ENCODE results near the gene SIAE.
"Not testable (repeated sequence)": the region's sequence is repeated elsewhere in the genome, so short reads cannot be mapped to it uniquely, and the experiment has no call there.

DNA sequence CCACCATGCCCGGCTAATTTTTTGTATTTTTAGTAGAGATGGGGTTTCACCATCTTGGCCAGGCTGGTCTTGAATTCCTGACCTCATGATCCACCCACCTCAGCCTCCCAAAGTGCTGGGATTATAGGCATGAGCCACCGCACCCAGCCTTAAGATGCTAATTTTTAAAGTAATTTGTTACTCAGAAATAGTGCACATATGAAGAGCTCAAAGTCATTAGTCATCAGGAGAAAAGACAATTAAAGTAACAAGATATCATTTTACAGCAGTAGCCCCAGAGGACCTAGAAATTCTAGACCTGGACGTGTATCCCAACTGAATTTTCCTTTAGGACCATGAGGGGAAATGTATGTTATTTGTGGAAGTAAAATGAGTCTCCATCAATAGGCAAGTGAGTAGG, 70.8 kb downstream of the SIAE start:
- TF ChIP-seq, protein P1, sequence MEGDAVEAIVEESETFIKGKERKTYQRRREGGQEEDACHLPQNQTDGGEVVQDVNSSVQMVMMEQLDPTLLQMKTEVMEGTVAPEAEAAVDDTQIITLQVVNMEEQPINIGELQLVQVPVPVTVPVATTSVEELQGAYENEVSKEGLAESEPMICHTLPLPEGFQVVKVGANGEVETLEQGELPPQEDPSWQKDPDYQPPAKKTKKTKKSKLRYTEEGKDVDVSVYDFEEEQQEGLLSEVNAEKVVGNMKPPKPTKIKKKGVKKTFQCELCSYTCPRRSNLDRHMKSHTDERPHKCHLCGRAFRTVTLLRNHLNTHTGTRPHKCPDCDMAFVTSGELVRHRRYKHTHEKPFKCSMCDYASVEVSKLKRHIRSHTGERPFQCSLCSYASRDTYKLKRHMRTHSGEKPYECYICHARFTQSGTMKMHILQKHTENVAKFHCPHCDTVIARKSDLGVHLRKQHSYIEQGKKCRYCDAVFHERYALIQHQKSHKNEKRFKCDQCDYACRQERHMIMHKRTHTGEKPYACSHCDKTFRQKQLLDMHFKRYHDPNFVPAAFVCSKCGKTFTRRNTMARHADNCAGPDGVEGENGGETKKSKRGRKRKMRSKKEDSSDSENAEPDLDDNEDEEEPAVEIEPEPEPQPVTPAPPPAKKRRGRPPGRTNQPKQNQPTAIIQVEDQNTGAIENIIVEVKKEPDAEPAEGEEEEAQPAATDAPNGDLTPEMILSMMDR (IDR thresholded peaks at IDR 0.05; ENCODE audit: poor library complexity), result not testable (repeated sequence)
- not testable (repeated sequence) for TF ChIP-seq EZH2 (IDR thresholded peaks at IDR 0.05; ENCODE audit: borderline replicate concordance); EZH2phosphoT487 (IDR thresholded peaks at IDR 0.05; ENCODE audit: low read depth, severe bottlenecking, unreplicated experiment)

Data from hepatocyte (in vitro differentiated cells).